ENCODE data around the gene DNAJC17. TPM values are rescaled to one million over a fixed set of nuclear protein-coding genes. Genes with fewer than 3 reads are reported as not detected.

Gene DNAJC17
- total RNA-seq, 2 experiments from 2014 or later = 24.2 to 39.9 TPM

GRCh38 chr15:40793216-40793989 is 13.9 kb downstream of the DNAJC17 start:
- no peaks in the 10 kb centered on the region for H3K9me3 ChIP-seq (ENCODE audit: low read length)
- CTCF ChIA-PET (ENCODE audit: unreplicated experiment) = no interaction called here
- TF ChIP-seq CTCF (conservative IDR thresholded peaks at IDR 0.05; ENCODE audit: low read length) (no peak), EZH2phosphoT487 (IDR thresholded peaks at IDR 0.05; ENCODE audit: borderline replicate concordance, low read depth, low read length) (no peak)
- no peak overlapping the region for H3K27ac ChIP-seq (ENCODE audit: low read depth, low read length, poor library complexity, severe bottlenecking)
- H3K4me2 ChIP-seq (ENCODE audit: low read length) = no peak overlapping the region
- no peaks in the 10 kb centered on the region for H3K4me1 ChIP-seq (ENCODE audit: insufficient read depth, low read length, poor library complexity, severe bottlenecking)
- H3K9me2 ChIP-seq (ENCODE audit: insufficient read depth, low read length) = no peaks in the 10 kb centered on the region
- intact Hi-C loops (cut with micrococcal nuclease; ENCODE audit: unreplicated experiment) = no loop called here
- no TSS peak for BruUV-seq (replicated peaks)
- H4K20me1 ChIP-seq (ENCODE audit: insufficient read depth, low read length) = no peaks in the 10 kb centered on the region
- POLR2A ChIA-PET = interaction anchor here (1.0 to 1.2 kb wide), 2 partner anchors 25 to 58 kb away, joined by 3 read pairs; no protein-coding TSS in a partner anchor
- H2AFZ ChIP-seq (ENCODE audit: low read length) = no peak overlapping the region
- H3K79me2 ChIP-seq (ENCODE audit: insufficient read depth, low read depth, low read length) = 0 out of 2 replicates have a peak, but pooled peaks cover 3% of the 10 kb centered on the region
- no peak for DNase-seq (ENCODE audit: low spot score)
- H3K4me3 ChIP-seq (ENCODE audit: low read depth, low read length, poor library complexity, severe bottlenecking) = no peak overlapping the region
- peaks cover 4% of the 10 kb centered on the region; the same call in 1 of the 2 replicates for H3K36me3 ChIP-seq (ENCODE audit: insufficient read depth, low read length)

- ChIA-PET CTCF (ENCODE audit: unreplicated experiment) (no interaction called here), POLR2A (interaction anchor here (0.7 to 1.2 kb wide), 3 partner anchors 24 to 148 kb away, joined by 3 read pairs; no protein-coding TSS in a partner anchor)
- no peak for DNase-seq (ENCODE audit: low spot score)
- BruUV-seq (replicated peaks) = no TSS peak
- TF ChIP-seq EZH2phosphoT487 (IDR thresholded peaks at IDR 0.05; ENCODE audit: borderline replicate concordance, low read depth, low read length) = no peak
- no peak for TF ChIP-seq CTCF (conservative IDR thresholded peaks at IDR 0.05; ENCODE audit: low read length)
- H4K20me1 ChIP-seq (ENCODE audit: insufficient read depth, low read length) = no peaks in the 10 kb centered on the region; the same call in 1 of the 2 replicates
- no peak overlapping the region for H3K27ac ChIP-seq (ENCODE audit: low read depth, low read length, poor library complexity, severe bottlenecking)
- H3K4me3 ChIP-seq (ENCODE audit: low read depth, low read length, poor library complexity, severe bottlenecking) = no peak overlapping the region
- peaks cover 7% of the 10 kb centered on the region for H3K4me1 ChIP-seq (ENCODE audit: insufficient read depth, low read length, poor library complexity, severe bottlenecking)
- intact Hi-C loops (cut with micrococcal nuclease; ENCODE audit: unreplicated experiment) = no loop called here
- H3K9me3 ChIP-seq (ENCODE audit: low read length) = no peaks in the 10 kb centered on the region
- 0 out of 2 replicates have a peak, but pooled peaks cover 3% of the 10 kb centered on the region for H3K79me2 ChIP-seq (ENCODE audit: insufficient read depth, low read depth, low read length)
- H3K36me3 ChIP-seq (ENCODE audit: insufficient read depth, low read length) = peaks cover 4% of the 10 kb centered on the region; the same call in 1 of the 2 replicates
- no peaks in the 10 kb centered on the region for H3K9me2 ChIP-seq (ENCODE audit: insufficient read depth, low read length)
- no peak overlapping the region for H3K4me2 ChIP-seq (ENCODE audit: low read length)
- H2AFZ ChIP-seq (ENCODE audit: low read length) = no peak overlapping the region
Observed at GRCh38 chr15:40792394-40792793, 14.9 kb downstream of the DNAJC17 start.

- no peaks in the 10 kb centered on the region for H3K9me3 ChIP-seq (ENCODE audit: low read length)
- no TSS peak for BruUV-seq (replicated peaks)
- H2AFZ ChIP-seq (ENCODE audit: low read length) = no peak overlapping the region
- H3K4me3 ChIP-seq (ENCODE audit: low read depth, low read length, poor library complexity, severe bottlenecking) = no peak overlapping the region
- DNase-seq (ENCODE audit: low spot score) = no peak
- H3K27ac ChIP-seq (ENCODE audit: low read depth, low read length, poor library complexity, severe bottlenecking) = no peak overlapping the region
- H3K79me2 ChIP-seq (ENCODE audit: insufficient read depth, low read depth, low read length) = 0 out of 2 replicates have a peak, but pooled peaks cover 3% of the 10 kb centered on the region
- TF ChIP-seq EZH2phosphoT487 (IDR thresholded peaks at IDR 0.05; ENCODE audit: borderline replicate concordance, low read depth, low read length) = no peak
- no peak for TF ChIP-seq CTCF (conservative IDR thresholded peaks at IDR 0.05; ENCODE audit: low read length)
- ChIA-PET CTCF (ENCODE audit: unreplicated experiment) (no interaction called here), POLR2A (interaction anchor here (0.6 kb wide), 1 partner anchor 77 kb away, joined by 6 read pairs; no protein-coding TSS in a partner anchor)
- H3K4me2 ChIP-seq (ENCODE audit: low read length) = no peak overlapping the region
- no peaks in the 10 kb centered on the region; the same call in 1 of the 2 replicates for H4K20me1 ChIP-seq (ENCODE audit: insufficient read depth, low read length)
- H3K9me2 ChIP-seq (ENCODE audit: insufficient read depth, low read length) = no peaks in the 10 kb centered on the region
- peaks cover 20% of the 10 kb centered on the region for H3K4me1 ChIP-seq (ENCODE audit: insufficient read depth, low read length, poor library complexity, severe bottlenecking)
- intact Hi-C loops (cut with micrococcal nuclease; ENCODE audit: unreplicated experiment) = no loop called here
- H3K36me3 ChIP-seq (ENCODE audit: insufficient read depth, low read length) = peaks cover 4% of the 10 kb centered on the region; the same call in 1 of the 2 replicates
Observed at GRCh38 chr15:40790718-40791117, 16.6 kb downstream of the DNAJC17 start.

All from OCI-LY7 (cell line).